Stomach (tissue), 4 donors: Measurements from ENCODE around the gene SERPINE1.

ENCODE experiments used
- CTCF ChIP-seq, 7 experiments: fragments of 450-650 bp in 4 of 7; fragments of 200-600 bp in 3 of 7; sonication (generic) in 3 of 7; IDR thresholded peaks; one replicate each; pipeline ENCODE4 v1.5.1; 2016 to 2019; ENCODE audit warnings: antibody characterized with exemption in 7 of 7, control low read depth in 2 of 7, mild to moderate bottlenecking in 1 of 7
- POLR2AphosphoS5 ChIP-seq, 3 donors: sonication (generic); formaldehyde crosslinking; IDR thresholded peaks; one replicate each; pipeline ENCODE4 v1.6.1; 2016; ENCODE audit warnings: antibody characterized with exemption in 3 of 3

GRCh38 chr7:101151908-101152651 lies 25.2 kb downstream of the SERPINE1 start:
- TF ChIP-seq POLR2AphosphoS5 (IDR thresholded peaks at IDR 0.05) (no peak), CTCF (IDR thresholded peaks at IDR 0.05) (no peak)
